NCI-H1092 (cell line): ENCODE results near the gene AKT2.

ENCODE experiments used
- DNase-seq: peaks from one replicate; lab custom pipeline; 2025; lab: John Stamatoyannopoulos, UW

Gene AKT2

DNA sequence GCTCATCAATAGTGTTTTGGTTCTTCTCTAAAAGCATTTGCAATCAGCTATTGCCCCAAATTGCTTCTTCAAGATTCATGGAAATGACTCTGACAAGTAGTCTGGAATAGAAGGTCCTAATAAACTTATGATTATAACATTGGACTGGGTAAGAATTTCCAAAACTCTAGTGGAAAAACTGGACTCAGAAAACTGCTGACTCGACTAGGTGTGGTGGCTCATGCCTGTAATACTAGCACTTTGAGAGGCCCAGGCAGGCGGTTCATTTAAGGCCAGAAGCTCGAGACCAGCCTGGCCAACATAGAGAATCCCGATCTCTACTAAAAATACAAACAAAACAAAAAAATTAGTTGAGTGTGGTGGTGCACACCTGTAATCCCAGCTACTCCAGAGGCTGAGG, 15.5 kb upstream of the AKT2 start:
- no peak for DNase-seq

DNA sequence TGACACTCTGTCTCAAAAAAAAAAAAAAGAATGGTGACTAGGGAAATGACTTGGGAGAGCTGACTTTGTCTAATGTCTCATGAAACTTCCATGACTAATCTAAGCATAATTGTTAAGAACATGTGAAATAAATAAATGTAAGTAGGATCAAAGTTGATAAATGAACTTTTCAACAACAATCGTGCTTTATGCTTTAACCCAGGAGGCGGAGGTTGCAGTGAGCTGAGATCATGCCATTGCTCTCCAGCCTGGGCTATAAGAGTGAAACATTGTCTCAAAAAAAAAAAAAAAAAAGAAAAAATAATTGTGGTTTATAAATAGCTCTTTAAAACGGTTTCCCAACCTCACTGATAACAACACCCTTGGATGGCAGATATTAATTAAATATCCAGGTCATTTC, 12.9 kb upstream of the AKT2 start:
- DNase-seq = no peak

DNA sequence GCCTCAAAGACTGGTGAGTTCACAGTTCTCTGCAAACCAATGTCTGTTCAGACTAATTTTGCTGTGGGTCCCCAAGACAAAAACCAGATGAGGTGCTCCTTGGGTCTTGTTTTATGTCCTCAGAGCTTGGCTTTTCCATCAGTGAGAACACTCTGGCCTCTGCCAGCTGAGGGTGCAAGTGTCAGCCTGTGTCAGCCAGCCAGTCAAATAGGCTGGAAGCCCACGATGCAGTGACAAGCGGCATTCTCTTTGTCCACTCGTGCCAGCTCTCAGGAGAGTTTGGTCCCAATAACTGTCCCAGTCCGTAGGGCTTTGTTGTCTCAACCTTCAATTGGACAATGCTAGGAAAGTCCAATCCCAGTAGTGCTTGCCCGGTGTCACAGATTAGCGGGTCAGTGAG, 9.4 kb upstream of the AKT2 start:
- DNase-seq = no peak

DNA sequence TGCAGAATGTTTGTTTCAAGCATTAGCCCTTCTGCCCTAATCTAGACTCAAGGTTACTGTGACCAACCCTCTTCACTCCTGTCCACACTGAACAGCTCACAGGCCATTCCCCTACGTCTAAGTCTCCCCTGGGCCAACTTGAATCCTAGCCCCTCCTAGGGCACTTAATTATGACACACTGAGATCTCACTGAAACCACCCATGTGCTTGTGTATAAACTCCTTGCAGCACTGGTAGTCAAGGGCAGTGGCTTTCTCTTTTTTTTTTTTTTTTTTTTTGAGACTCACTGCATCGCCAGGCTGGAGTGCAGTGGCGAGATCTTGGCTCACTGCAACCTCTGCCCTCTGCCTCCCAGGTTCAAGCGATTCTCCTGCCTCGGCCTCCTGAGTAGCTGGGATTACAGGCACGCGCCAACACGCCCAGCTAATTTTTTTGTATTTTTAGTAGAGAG, 1.9 kb upstream of the AKT2 start:
- no peak for DNase-seq

DNA sequence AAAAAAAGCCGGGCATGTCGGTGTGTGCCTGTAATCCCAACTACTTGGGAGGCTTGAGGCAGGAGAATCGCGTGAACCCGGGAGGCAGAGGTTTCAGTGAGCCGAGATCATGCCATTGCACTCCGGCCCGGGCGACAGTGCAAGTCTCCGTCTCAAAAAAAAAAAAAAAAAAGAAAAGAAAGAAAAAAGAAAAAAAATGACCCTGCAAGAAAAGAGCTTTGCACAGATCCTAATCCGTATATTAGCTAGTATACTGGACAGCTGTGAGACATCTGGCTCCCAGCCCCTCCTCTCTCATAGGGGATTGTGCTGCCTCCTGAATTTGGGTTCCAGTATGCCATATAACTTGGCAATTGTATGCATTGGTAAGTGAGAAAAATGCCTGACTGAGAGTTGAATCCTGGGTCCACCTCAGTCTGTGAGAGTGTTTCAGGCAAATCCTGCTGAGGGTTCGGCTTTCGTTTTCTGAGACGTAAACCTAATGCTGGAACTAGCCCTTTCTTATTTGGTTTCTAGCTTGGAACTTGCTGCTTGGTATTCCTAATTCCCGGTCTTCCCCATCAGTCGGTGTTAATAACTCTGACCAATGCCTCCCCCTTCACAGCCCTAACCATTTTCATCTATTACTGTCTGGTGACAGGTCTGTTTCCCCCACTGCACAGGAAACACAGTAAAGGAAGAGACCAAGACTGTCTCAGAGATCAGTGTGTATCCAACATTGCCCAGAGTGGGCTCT, 1.3 kb upstream of the AKT2 start:
- DNase-seq = no peak

DNA sequence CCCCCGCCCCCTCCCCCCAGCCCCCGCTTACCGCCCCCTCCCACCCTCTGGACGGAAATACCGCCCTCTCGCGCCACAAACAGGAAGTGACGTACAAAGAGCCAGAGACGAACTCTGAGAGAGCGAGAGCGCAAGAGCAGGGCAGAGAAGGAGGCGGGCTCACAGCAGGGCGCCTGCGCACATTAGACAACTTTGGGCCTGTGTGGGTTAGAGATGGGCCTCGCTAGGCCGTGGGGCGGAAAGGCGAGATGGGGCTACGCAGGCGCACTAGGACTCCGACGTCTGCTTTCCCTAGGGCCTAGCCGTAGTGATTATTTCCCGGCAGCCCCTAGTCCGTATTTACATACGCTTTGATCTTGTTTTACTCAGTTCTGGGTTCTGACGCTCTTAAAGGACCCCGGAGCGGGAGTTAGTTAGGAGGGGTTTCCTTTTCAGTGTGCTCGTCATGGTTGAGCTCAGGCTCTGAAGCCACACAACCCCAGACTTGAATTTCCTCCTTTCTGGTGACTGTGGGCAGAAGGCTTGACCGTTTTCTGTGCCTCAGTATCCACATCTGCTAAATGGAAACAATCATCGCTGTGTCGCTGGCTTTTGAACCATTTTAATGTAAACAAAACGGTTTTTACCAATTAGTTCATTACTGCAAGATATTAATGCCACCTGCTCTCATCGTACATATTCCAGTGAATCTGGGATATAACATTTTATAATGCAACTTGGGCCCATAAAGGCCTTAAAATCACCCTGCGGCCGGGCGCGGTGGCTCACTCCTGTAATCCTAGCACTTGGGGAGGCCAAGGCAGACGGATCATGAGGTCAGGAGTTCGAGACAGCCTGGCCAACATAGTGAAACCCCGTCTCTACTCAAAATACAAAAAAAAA, 449 bp upstream of the AKT2 start:
- peak; percentile 97 for DNase-seq

DNA sequence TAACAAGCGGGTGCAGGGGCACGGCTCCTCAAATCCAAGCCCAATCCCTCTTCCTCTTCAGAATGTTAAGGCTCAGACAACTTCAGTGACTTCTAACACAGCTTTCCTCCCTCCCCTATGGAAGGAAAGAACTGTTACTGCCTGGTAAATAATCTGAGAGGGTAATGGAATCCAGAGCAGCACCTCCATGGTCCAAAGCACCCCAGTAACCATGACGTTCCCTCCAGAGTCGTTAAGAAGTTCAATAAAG, 969 bp downstream of the AKT2 start:
- DNase-seq = no peak

DNA sequence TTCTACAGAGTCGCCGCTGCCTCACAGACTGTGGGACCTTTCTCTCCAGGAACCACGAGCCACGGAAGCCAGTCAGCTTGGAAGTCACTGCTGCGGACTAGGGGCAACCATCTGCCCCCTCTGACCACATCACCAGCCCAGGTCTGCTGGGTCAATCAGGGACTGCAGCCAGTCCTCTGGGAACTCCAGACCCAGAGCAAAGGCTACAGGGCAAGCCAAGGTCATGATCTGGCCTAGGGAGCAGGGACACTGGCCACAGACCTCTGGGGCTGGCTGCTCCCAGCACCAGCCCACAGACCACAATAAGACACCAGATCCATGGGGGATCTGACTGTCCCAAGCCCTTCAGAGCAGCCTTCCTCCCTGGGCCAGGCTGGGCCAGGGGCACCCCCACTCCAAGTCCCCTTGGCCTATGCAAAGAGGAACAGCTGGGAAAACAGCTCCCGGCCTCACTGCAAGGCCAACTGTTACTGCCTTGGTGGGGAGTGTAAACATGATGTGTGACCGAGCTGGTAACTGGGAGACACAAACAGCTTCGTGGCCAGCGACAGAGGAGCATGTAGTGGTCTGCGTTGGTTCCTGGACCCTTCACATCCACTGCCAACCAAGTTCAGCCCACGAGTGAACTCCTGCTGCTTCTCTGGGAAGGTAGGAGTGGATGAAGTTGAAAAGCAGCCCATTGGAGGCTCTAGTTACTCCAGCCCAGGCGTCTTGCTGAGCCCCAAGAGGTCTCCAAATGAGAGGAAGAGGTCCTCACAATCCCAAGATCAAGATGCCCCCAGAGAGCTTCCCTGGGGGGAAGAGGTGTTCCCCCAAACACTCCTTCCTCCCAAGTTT, 1.5 kb downstream of the AKT2 start:
- no peak for DNase-seq

DNA sequence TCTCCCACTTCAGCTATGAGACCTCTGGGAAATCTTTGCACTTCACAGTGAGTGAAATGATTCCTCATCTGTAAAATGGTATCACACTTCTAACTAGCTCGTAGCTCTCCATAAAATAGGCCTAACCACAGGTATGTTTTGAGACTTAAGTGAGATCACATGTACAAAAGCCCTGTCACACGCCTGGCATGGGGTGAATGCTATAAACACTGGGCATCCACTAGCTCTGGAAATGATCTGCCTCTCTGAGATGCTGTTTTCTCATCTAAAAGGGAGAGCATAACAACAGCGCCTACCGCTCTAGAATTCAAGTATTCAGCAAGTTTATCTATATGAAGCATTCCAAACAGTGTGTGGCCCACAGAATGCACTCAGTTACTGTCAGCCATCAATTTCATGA, 2.2 kb downstream of the AKT2 start:
- no peak for DNase-seq

DNA sequence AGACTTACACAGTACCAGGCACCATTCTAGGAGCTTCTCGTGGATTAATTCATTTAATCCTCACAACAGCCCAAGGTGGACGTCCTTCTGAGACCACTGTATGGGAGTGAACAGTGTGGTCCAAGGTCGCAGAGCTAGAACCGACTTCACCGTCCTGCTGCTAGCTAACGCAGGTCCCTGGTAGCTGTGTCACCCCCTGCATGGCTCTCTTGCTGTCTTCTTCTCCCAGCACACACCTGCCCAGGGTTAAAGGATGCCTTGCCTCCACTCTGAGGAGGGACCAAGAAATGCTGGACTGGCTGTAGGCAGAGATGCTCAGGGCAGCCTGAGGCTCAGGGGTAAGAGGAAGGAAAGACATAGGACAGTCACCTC, 3.0 kb downstream of the AKT2 start:
- DNase-seq = no peak

DNA sequence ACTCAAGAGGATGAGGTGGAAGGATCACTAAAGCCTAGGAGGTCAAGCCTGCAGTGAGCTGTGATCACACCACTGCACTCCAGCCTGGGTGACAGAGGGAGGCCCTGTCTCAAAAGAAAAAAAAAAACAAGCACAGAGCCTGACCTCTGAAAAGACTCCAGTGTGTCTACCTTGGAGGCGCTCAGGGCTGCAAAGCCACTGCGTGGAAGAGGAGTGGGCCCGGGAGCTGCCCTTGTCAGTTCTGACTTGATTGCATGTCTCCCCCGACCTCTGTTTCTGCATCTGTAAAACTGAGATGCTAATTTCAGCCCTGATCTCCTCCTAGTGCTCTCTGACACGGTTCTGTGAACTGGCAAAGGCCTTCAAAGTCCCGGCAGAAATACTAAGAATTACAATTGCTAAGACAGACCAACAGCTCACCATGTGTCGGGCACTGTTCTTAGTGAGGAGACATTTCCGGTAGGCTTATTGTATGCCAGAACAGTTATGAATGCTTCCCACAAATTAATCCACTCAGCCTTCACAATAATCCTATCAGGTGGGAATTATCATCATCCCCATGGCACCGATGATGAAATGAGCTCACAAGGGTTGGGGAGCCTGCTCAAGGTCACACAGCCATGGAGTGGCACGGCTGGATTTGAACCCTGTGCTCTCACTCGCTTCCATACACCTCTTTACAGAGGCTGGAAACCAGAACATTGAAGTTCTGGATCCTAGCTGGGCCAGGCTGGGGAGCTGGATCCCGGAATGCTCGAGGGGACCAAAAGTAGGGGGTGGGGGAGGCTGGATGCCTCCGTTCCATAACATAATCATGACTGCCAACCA, 3.5 kb downstream of the AKT2 start:
- DNase-seq = no peak

DNA sequence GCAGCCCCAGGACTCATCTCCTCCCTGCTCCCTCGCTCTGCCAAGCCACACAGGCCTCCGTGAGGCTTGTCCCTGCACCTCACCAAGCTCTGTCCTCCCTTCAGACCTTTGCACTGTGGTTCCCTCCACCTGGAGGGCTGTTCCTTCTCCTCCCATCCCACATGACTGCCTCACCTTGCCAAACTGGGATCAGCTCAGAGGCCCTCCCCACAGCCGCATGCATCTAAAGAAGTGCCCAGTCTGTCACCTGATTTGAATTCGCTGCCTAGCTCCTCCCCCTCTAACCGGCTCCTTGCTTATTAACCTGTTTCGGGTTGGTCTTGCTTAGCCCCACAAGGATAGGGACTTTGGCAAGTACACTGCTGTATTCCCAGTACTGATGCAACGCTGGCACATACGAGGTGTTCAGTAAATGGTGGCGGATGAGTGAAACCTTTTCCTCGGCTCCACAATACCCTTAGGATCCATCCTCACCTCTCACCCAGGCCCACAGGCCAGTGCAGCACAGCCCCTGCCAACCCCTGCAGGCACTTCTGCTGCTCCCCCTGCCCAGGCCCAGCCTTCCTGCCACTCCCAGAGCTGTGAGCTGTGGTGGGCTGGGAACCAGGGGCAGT, 4.4 kb downstream of the AKT2 start:
- no peak for DNase-seq

DNA sequence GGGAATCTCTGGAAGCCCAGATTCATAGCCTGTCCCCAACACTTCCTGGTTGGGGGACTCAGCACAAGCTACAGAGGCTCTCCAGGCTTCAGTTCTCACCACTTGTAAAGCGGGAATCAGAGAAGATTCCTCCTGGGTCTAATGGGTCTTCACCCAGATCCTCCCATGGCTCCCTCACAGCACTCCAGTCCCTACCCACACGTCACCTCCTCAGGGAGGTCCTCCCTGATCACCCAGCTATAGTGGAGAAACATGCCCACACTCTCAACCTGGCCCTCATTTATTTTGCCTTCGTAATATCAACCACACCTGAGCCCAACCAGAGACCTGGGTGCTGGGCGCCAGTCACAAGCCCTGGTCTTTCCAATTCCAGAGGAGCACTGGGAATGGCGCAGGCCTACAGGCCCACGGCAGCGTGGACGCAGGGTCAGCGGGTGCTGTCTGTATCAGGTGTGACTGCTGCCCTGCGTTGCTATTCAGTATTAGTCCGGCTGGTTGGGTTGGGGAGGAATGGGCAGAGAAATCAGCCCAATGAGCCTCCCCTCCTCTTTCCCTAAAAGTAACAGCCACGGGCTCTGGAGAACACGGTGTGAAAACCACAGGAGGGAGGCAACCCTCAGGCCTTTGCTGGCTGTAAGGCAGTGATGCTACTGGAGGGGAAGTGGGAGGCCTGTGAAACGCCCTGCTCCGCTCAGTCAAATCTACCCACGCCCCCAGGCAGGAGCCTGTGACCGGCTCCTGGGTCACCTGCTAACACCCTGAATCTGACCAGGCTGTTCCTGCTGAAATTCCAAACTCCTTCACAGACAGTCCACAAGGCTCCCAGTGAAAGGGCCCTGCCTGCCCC, 5.2 kb downstream of the AKT2 start:
- no peak for DNase-seq

DNA sequence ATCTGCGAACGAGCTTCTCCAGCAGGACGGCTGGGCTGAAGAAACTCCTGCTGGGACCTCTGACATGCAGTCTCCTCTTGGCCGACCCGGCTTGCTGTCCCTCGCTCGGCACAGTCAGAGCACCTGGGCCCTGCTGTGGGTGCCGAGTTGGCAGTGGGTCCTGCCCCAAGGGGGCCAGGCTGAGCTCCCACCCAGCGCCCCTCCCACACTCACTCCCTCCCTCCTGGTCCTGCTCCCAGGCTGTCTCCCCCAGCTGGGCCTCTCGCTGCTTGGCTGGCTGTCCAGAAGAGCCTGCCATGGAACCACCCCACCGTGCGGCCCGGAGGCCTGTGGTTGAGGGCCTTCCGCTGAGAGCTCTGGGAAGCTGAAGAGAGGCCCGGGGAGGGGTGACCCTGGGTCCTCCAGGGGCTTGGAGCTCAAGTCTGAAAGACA, 6.0 kb downstream of the AKT2 start:
- no peak for DNase-seq

DNA sequence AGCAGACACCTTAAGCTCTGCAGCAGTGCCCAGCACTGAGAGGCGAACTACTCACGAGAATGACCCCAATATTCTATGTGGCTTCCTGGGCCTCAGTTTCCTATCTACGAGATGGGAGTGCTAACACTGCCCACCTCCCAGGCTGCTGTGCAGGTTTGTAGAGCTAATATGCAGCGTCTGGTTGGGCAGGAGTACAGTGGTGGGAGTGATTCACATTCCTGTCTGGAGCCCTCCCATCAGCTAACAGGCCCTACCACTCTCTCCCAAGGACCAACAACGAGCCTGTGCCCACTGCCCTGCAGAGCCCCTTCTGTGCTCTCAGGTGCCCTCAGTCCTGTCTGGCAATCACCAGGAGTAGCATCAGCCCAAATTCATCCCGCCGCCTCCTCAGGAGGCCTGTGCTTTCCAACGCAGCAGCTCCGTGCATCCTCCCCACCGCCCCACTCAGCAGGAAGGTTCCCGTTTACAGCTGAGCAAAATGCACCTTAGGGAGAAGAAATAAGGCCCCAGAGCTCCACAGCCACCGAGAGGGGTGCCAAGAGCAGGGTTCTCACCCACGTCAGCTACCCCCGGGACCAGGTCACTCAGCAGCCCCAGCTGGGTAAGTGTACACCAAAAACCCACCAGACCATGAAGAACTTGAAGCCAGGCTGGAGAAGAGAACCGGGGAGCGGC, 6.6 kb downstream of the AKT2 start:
- DNase-seq = no peak

DNA sequence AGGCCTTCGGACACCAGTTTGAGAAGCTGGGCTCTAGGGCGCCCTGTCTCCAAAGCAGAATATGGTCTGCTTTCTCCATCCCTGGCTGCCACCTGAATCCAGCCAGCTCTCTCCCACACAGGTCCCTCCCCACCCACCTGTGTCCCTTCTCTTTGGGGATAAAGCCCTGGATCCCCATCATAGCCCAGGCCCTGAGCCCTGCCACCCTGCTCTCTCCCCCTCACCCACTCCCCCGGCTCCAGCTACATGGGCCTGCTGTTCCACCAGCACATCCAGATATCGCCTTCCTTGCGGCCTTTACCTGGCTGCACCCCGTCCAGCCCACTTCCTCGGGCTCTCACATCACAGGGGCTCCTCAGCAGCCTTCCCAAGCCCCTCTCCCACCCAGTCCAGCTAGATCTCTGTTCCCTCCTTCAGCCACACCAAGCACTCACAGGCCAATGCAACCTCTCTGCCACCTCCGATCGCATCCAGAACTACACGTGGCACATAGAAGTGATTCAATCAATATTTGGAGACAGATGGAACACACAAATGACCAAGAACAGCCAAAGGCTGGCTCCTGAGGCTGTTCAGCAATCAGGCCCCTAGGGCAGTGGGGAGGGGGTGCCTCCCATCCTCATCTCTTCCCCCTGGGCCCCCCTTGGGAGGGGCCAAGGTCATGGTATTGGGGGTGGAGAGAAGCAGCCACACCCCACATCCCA, 7.6 kb downstream of the AKT2 start:
- DNase-seq = no peak

DNA sequence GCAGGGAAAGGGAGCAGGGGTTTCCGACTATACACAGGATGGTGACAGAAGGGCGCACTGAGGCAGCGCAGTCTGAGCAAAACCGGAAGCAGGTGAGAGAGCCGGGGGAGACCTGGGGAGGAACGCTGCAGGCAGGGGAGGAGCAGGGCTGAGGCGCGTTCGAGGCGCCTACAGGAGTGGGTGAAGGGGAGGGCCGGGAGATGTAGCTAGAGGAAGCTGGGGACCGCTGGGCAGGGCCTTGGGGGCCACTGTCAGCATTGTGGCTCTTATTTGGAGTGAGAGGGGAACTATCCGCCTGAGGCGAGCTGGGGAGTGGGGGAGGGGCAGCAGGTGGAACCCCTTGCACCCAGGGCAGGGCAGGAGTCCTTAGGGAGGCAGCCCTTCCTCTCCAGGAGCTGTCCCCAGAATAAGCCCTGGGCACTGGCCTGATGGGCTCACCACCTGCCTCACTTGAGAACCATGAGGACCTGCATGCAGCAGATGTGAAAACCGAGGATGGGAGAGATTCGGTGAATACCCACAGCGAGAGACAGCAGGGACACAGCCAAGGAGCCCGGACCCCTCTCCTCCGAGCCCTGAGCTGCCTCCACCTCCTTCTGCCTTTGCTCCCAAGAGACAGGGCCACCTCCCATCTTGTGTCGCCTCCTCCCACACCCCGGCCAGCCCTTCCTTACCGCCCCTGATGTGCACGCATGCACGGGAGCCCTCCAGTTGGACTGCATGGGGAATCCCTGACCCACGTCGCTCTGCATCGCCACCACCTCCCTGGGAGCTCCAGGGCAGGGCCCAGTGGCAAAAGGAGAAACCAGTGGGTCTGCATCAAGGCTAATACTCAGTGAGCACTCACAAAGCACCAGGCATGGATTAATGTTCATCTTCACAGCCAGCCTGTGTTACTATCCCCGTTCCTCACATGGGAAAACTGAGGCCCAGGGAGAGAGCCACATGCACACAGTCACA, 10.3 kb downstream of the AKT2 start:
- no peak for DNase-seq
